Measurements from ENCODE around the gene PLEKHG4B. TPM values are rescaled to one million over a fixed set of nuclear protein-coding genes. Genes with fewer than 3 reads are reported as not detected.

PLEKHG4B gene
- total and polyA plus RNA-seq, 2 of the 4 experiments (the other 2 are of a cell fraction): 1.1 TPM

DNA sequence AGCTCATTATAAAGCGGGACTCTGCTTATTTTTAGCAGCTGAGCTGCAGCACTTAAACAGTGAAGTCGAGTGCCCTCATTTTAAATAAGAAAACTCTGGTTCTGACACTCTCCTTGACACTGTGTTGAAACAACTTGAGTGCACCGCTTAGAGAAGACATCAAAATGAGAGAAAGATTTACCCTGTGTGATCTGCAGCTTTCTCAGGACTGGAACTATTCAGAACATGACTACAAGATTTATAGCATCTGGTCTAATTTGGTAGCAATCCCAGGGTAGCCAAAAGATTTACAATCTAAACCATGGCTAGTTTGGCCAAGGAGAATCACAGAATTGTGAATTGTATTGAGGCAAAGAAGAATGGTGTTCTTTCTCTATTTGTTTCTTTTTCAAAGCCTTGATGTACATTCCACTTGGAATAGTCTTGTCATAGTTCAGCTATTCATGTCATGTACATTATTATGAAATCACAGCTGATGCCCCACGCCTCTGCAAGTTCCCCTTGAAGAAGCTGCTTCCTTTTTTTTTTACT lies 38.7 kb downstream of the PLEKHG4B start:
- peaks cover 5% of the 10 kb centered on the region; the same call in 1 of the 2 replicates for H3K4me1 ChIP-seq (ENCODE audit: control insufficient read depth, insufficient read depth, low read length)
- H4K20me1 ChIP-seq (ENCODE audit: insufficient read depth, low read length): no peaks in the 10 kb centered on the region
- CTCF ChIA-PET: no interaction called here
- no peak overlapping the region for H2BK5ac ChIP-seq (ENCODE audit: low read depth, low read length, poor library complexity, severe bottlenecking)
- H2AK9ac ChIP-seq (replicated peaks; ENCODE audit: low read depth, low read length, poor library complexity): no peak overlapping the region
- H3K9me1 ChIP-seq (ENCODE audit: insufficient read depth, low read length): peaks cover 3% of the 10 kb centered on the region; the same call in 1 of the 2 replicates
- in situ Hi-C loops (cut with MboI; ENCODE audit: low sequenced_read_pairs): no loop called here
- H3K9ac ChIP-seq (ENCODE audit: low read depth, low read length): no peak overlapping the region
- H3K27me3 ChIP-seq (ENCODE audit: control insufficient read depth, insufficient read depth, low read length): peaks cover 2% of the 10 kb centered on the region; the same call in 1 of the 2 replicates
- H4K91ac ChIP-seq (ENCODE audit: insufficient read depth, low read depth, low read length): no peak overlapping the region
- ATAC-seq (ENCODE audit: low read depth) (peak; percentile 78), DNase-seq (peak; percentile 72)
- no peaks in the 10 kb centered on the region for H3K36me3 ChIP-seq (ENCODE audit: control insufficient read depth, insufficient read depth, low read length)
- no peaks in the 10 kb centered on the region for H3K79me1 ChIP-seq (ENCODE audit: low read depth in 1 of 2, low read length in 2 of 2)
- H3K4me2 ChIP-seq (ENCODE audit: low read depth, low read length): peak overlapping the region; percentile 44
- WGBS, 2 experiments (ENCODE audit: extremely low coverage in 2 of 2, insufficient read length in 1 of 2): 63% methylated on average over 1 of the region's 4 CpGs; no CpG with 5 or more reads in 1 of the 2 experiments
- no peak overlapping the region for H2AK5ac ChIP-seq (ENCODE audit: low read depth, low read length)
- H3K4ac ChIP-seq (ENCODE audit: low read depth, low read length): no peak overlapping the region
- H3K9me3 ChIP-seq (ENCODE audit: control insufficient read depth, insufficient read depth, low read length): peaks cover 3% of the 10 kb centered on the region; the same call in 1 of the 2 replicates
- no peak overlapping the region for H3K23ac ChIP-seq (ENCODE audit: low read depth, low read length)
- no peak overlapping the region for H4K8ac ChIP-seq (ENCODE audit: low read depth in 2 of 2, low read length in 2 of 2)
- H3K18ac ChIP-seq (ENCODE audit: low read depth, low read length): peak overlapping the region; percentile 57; the same call in 1 of the 2 replicates
- no peak overlapping the region; the same call in 2 of the 3 replicates for H2BK15ac ChIP-seq (ENCODE audit: low read depth, low read length)
- H2BK20ac ChIP-seq (ENCODE audit: low read depth, low read length): peak overlapping the region; percentile 0; the same call in 1 of the 2 replicates
- no TSS peak for BruUV-seq (replicated peaks)
- H3K14ac ChIP-seq (replicated peaks; ENCODE audit: low read depth, low read length): no peak overlapping the region
- H3K4me3 ChIP-seq (ENCODE audit: insufficient read depth, low read depth, low read length): no peak overlapping the region
- no peak overlapping the region for H3K27ac ChIP-seq (ENCODE audit: insufficient read depth, low read length)
- dilution Hi-C loops (cut with HindIII; ENCODE audit: low sequenced_read_pairs, unreplicated experiment): no loop called here
- no peak overlapping the region for H2BK120ac ChIP-seq (ENCODE audit: low read depth, low read length)
- intact Hi-C loops (cut with micrococcal nuclease): no loop called here
- no peak for TF ChIP-seq SMC3 (IDR thresholded peaks at IDR 0.05; ENCODE audit: low read depth, low read length)
- peak; percentile 54; the same call in 1 of the 2 replicates for TF ChIP-seq CEBPB (IDR thresholded peaks at IDR 0.05; ENCODE audit: low read depth, low read length)
- TF ChIP-seq FOS (IDR thresholded peaks at IDR 0.05; ENCODE audit: low read depth, low read length): no peak
- no peak for TF ChIP-seq NFE2L2 (IDR thresholded peaks at IDR 0.05; ENCODE audit: low read depth, low read length)
- no peak for TF ChIP-seq BHLHE40 (IDR thresholded peaks at IDR 0.05; ENCODE audit: low read depth, low read length)
- no peak for TF ChIP-seq RAD21 (IDR thresholded peaks at IDR 0.05; ENCODE audit: low read length)
- no peak overlapping the region for H3K56ac ChIP-seq (ENCODE audit: extremely low read depth, insufficient read depth, low read length)
- POLR2A ChIA-PET (ENCODE audit: unreplicated experiment): interaction anchor here (0.5 kb wide), 1 partner anchor 42 kb away, joined by 3 read pairs; no protein-coding TSS in a partner anchor
- H4K5ac ChIP-seq (ENCODE audit: low read depth, low read length): peak overlapping the region; percentile 14; the same call in 1 of the 2 replicates
- no peak overlapping the region for H2AFZ ChIP-seq (replicated peaks; ENCODE audit: low read length, poor library complexity)

Measured in IMR-90 (cell line).